GM12873 (cell line): Measurements from ENCODE around the gene UBD.

Experiments
- TF ChIP-seq, protein P1 (sequence below): IDR thresholded peaks from 2 replicates; pipeline ENCODE4 v1.5.1; 2012; ENCODE audit warnings: low read depth, mild to moderate bottlenecking, moderate library complexity, low read length, control low read depth; ENCODE audit not compliant: insufficient read depth; ENCODE audit errors: missing control alignments

The UBD gene

DNA sequence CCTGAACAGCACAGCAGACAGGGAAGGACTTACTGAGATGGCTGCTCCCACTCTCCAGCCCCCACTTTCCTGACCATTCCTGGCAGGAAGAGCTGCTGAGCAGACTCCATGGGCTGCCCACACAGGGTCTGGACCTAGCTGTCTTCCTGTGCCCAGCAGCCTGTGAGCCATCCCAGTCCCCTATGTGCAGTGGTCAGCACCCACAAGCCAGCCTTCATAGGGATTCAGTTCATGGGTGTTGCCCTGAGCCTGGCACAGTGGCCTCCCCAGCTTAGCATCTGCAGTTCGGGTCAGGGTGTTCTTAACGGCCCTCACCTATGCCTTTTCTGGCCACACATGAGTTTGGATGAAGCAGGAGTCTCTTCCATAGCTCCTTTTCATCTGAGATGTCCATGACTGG lies 32.0 kb downstream of the UBD start:
- TF ChIP-seq, protein P1, sequence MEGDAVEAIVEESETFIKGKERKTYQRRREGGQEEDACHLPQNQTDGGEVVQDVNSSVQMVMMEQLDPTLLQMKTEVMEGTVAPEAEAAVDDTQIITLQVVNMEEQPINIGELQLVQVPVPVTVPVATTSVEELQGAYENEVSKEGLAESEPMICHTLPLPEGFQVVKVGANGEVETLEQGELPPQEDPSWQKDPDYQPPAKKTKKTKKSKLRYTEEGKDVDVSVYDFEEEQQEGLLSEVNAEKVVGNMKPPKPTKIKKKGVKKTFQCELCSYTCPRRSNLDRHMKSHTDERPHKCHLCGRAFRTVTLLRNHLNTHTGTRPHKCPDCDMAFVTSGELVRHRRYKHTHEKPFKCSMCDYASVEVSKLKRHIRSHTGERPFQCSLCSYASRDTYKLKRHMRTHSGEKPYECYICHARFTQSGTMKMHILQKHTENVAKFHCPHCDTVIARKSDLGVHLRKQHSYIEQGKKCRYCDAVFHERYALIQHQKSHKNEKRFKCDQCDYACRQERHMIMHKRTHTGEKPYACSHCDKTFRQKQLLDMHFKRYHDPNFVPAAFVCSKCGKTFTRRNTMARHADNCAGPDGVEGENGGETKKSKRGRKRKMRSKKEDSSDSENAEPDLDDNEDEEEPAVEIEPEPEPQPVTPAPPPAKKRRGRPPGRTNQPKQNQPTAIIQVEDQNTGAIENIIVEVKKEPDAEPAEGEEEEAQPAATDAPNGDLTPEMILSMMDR = no peak

DNA sequence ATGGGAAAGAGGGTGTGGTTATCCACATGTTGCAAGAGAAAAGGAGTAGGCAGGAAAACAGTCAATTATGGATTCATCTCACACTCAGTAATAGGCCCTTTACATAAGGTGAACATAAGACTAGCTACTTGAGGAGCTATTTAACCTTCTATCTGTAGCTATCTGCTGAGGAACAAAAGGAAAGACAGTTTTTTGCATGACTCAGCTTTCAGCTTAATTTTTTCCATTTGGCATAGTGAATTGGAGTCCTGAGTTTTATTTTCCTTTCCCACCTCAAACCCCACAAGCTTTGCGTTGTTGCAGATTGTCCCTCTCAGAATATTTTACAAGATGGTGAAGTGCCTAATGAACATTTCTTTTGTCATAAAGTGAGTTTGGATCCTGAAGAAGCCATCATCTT lies 32.4 kb downstream of the UBD start:
- TF ChIP-seq, protein P1 = no peak

DNA sequence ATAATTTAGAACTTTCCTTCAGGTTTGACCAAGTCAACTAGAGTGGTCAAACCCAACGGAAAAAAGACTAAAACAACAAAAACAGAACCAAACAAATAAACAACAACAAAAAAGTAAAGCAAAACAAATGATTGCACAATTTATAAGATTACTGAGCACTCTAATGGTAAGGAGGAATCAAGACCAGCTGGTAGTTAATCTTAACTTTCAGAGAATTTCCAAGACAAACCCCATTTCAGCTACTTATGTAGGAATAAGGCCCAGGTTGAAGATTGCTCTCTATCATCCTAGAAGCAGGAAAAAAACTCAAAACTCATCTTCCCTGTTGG lies 34.3 kb downstream of the UBD start:
- TF ChIP-seq, protein P1 = no peak

DNA sequence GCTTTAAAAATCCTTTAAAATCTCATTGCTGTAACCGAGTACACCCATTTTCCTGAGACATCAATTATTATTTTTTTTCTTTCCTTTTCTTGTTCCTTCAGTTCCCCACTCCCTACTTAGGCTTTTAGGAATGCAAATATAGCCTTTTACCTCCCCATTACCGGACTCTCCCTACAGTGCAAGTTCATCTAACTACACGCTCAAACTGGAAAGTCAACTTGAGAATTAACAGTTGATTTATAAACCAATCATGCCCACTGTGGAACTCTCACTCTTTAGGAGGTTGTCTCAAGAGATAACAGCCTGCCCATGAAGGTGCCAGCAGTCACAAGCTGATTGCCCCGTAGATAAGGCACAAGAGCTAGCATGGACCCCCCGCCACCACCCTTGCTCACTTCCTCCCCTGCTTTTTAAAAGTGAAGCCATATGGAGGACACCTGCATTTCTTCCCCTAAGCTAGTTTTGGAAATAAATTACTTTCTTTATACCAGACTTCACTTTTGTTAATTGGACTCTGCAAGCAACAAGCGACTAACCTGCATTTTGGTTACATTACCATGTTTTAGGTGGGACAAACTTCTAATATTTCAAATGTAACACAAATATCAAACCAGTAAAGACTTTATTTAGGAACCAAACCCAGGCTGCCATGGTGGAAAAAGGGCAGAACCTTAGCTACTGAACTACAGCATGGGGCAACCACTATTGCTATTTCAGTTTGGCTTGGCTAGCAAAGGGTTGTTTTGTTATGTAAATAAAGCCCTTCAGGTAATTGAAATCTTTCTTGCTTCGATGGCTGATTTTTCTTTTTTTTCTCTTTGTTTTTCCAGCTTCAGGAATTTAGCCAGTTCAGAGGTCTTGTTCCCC lies 34.9 kb downstream of the UBD start:
- TF ChIP-seq, protein P1 = no peak

DNA sequence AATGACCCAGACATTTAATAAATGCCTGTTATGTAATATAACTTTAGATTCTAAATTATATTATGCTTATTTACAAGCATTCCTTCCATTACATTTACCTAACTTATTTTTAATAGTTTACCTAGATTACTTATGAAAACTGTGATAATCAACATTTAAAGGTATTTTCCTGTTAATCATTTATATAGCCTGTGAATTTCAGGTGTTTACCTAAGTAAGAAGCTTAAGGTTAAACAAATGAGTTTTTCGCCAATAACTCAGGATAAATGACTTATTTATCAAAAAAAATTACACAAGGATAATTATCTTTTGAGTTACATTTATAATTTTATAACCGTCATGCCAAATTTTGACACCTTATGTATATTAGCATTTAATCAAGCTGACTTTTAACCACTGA lies 35.5 kb downstream of the UBD start:
- TF ChIP-seq, protein P1 = no peak

DNA sequence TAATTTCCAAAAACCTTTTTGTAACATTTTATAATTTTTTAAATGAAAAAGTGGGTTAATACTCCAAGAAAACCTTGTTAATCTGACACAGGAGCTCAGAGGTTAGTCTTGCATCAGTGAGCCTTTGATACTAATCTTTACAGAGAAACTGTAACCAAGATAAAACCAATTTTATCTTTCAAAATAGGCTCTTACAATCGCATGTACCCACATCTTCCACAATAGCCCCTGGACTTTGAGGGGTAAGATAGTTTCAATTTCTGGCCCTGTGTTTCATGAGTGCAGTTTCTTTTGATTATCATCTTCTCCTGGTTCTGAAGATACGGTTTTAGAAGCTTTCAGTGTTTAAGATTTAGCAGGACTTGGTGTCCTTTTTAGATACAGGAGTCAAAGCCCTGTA lies 37.3 kb downstream of the UBD start:
- TF ChIP-seq, protein P1 = no peak

DNA sequence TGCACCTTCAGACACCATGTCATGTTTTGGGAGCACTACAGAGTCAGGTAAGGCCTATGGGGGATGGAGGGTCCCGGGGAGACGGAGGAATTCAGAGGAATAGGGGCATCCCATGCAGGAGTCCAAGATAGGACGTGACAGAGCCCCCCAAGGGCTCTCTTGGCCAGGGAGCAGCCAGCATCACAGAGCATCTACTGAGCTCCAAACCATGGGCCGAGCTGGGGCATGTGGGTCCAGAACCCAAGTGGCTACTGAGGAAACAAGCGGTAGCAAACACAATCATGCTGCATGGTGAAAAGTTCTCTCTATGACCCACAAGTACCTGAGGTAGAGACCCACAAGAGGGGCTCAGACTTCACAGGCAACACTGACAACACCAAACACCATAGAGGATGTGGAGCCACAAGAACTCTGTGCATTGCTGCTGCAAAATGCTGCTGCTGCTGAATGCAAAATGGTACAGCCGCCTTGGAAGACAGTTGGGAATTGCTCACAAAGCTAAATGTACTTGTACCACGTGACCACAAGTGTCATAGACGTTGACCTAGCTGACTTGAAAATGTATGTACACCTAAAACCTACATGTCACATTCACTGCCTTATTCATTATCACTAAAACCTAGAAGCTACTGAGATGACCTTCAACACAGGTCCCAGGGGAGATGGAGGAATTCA lies 38.4 kb downstream of the UBD start:
- TF ChIP-seq, protein P1 = no peak
